ENCODE results near the gene SNX8. TPM values are rescaled to one million over a fixed set of nuclear protein-coding genes. Genes with fewer than 3 reads are reported as not detected.

The SNX8 gene
- total RNA-seq, 1 donor from 2014 or later: 15.6 TPM

DNA sequence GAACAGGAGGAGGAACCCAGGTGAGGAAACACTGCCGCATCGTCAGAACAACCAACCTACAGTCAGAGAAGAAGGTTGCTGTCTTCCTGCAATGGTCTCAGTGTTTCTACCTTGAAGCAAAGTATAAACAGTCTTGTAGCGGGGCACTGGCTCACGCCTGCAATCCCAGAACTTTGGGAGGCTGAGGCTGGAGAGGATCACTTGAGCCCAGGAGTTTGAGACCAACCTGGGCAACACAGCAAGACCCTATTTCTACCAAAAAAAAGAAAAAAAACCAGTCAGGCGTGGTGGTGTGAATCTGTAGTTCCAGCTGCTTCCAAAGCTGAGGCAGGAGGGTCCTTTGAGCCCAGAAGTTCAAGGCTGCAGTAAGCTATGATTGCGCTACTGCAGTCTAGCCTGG lies 23.4 kb downstream of the SNX8 start:
- TF ChIP-seq, protein P1, sequence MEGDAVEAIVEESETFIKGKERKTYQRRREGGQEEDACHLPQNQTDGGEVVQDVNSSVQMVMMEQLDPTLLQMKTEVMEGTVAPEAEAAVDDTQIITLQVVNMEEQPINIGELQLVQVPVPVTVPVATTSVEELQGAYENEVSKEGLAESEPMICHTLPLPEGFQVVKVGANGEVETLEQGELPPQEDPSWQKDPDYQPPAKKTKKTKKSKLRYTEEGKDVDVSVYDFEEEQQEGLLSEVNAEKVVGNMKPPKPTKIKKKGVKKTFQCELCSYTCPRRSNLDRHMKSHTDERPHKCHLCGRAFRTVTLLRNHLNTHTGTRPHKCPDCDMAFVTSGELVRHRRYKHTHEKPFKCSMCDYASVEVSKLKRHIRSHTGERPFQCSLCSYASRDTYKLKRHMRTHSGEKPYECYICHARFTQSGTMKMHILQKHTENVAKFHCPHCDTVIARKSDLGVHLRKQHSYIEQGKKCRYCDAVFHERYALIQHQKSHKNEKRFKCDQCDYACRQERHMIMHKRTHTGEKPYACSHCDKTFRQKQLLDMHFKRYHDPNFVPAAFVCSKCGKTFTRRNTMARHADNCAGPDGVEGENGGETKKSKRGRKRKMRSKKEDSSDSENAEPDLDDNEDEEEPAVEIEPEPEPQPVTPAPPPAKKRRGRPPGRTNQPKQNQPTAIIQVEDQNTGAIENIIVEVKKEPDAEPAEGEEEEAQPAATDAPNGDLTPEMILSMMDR (IDR thresholded peaks at IDR 0.05; ENCODE audit: unreplicated experiment): no peak
- H3K27ac Mint-ChIP-seq: no peak overlapping the region
- no peak for DNase-seq (ENCODE audit: low spot score, unreplicated experiment)
- H3K36me3 Mint-ChIP-seq (ENCODE audit: insufficient read depth): no peaks in the 10 kb centered on the region
- peaks cover 1% of the 10 kb centered on the region for H3K4me1 Mint-ChIP-seq (ENCODE audit: low read depth)
- H3K27me3 Mint-ChIP-seq: no peaks in the 10 kb centered on the region
- no peak overlapping the region for H3K4me3 Mint-ChIP-seq (ENCODE audit: low read depth)
- H3K9me3 Mint-ChIP-seq (ENCODE audit: low read depth): no peaks in the 10 kb centered on the region

DNA sequence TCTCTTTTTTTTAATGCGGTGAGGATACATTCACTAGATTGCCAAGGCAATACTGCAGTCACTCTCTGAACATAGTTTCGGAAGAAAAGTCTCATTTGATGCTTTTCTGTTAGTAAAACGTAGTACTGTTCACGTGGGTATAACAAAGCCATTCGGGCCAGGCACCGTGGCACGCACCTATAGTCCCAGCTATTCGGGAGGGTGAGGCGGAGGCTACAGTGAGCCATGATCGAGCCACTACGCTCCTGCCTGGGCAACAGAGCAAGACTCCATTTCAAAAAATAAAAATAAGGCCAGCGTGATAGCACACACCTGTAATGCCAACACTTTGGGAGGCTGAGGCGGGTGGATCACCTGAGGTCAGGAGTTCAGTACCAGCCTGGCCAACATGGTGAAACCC lies 24.6 kb downstream of the SNX8 start:
- no peak overlapping the region for H3K4me3 Mint-ChIP-seq (ENCODE audit: low read depth)
- H3K27me3 Mint-ChIP-seq: no peaks in the 10 kb centered on the region
- TF ChIP-seq, protein P1 (IDR thresholded peaks at IDR 0.05; ENCODE audit: unreplicated experiment): no peak
- no peaks in the 10 kb centered on the region for H3K9me3 Mint-ChIP-seq (ENCODE audit: low read depth)
- no peaks in the 10 kb centered on the region for H3K4me1 Mint-ChIP-seq (ENCODE audit: low read depth)
- no peaks in the 10 kb centered on the region for H3K36me3 Mint-ChIP-seq (ENCODE audit: insufficient read depth)
- no peak for DNase-seq (ENCODE audit: low spot score, unreplicated experiment)
- H3K27ac Mint-ChIP-seq: no peak overlapping the region

DNA sequence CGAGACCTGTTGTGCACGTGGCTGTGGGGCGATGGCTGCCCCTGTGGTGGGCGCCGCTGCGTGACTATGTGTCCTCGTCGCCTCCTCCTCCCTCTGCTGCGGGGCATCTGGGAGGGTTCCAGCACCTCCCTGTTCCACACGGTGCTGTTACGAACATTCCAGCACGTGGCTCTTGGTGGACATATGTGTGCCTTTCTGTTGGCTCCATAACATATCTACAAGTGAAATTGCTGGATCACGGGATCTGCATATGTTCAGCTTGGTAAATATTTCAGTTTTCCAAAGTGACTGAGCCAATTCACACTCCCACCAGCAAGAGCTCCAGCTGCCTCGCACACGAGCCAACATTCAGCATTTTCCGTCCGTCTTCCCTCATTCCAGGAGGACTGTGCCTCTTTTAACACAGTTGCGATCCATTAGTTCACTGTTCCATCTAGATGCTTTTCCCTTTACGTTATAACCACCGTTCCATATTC lies 25.1 kb downstream of the SNX8 start:
- Mint-ChIP-seq H3K4me1 (ENCODE audit: low read depth) (no peaks in the 10 kb centered on the region), H3K27me3 (no peaks in the 10 kb centered on the region), H3K27ac (no peak overlapping the region), H3K4me3 (ENCODE audit: low read depth) (no peak overlapping the region), H3K36me3 (ENCODE audit: insufficient read depth) (no peaks in the 10 kb centered on the region), H3K9me3 (ENCODE audit: low read depth) (no peaks in the 10 kb centered on the region)
- TF ChIP-seq, protein P1 (IDR thresholded peaks at IDR 0.05; ENCODE audit: unreplicated experiment): no peak
- DNase-seq (ENCODE audit: low spot score, unreplicated experiment): no peak

DNA sequence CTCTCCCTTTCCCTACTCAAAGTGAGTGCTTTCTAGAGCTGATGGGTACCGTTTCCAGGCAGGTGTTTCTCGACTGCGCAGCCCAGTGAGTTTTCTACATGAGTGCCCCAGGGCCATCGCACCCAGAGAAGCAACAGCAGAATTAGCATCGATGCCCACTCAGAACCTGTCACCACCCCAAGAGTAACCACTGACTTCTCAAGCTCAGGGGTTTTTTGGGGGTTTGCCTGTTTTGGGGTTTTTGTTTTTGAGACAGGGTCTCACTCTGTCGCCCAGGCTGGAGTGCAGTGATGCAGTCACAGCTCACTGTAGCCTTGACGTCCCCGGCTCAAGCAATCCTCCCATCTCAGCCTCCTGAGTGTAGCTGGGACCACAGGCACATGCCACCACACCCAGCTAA lies 25.7 kb downstream of the SNX8 start:
- no peak overlapping the region for H3K4me3 Mint-ChIP-seq (ENCODE audit: low read depth)

DNA sequence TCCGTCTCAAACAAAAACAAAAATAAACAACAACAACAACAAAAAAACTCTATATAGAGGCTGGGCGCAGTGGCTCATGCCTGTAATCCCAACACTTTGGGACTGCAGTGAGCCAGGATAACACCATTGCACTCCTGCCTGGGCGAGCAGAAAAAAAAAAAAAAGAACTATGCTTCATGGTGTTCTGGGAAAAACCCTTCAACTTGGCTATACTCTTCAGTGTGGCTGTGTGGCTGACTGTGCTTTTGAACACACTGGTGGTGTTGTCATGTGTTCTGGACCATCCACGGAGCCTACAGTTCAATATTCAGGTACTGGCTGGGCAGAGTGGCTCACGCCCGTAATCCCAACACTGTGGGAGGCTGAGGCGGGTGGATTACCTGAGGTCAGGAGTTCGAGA lies 26.5 kb downstream of the SNX8 start:
- Mint-ChIP-seq H3K4me1 (ENCODE audit: low read depth) (no peaks in the 10 kb centered on the region), H3K36me3 (ENCODE audit: insufficient read depth) (no peaks in the 10 kb centered on the region), H3K9me3 (ENCODE audit: low read depth) (no peaks in the 10 kb centered on the region), H3K27ac (no peak overlapping the region), H3K4me3 (ENCODE audit: low read depth) (no peak overlapping the region), H3K27me3 (no peaks in the 10 kb centered on the region)
- DNase-seq (ENCODE audit: low spot score, unreplicated experiment): no peak
- TF ChIP-seq, protein P1 (IDR thresholded peaks at IDR 0.05; ENCODE audit: unreplicated experiment): no peak

More for the DNA sequence above, 25.7 kb downstream of the SNX8 start:
- no peak for DNase-seq (ENCODE audit: low spot score, unreplicated experiment)
- TF ChIP-seq, protein P1 (IDR thresholded peaks at IDR 0.05; ENCODE audit: unreplicated experiment): no peak
- no peaks in the 10 kb centered on the region for H3K9me3 Mint-ChIP-seq (ENCODE audit: low read depth)
- H3K4me1 Mint-ChIP-seq (ENCODE audit: low read depth): no peaks in the 10 kb centered on the region
- no peaks in the 10 kb centered on the region for H3K27me3 Mint-ChIP-seq
- no peaks in the 10 kb centered on the region for H3K36me3 Mint-ChIP-seq (ENCODE audit: insufficient read depth)
- H3K27ac Mint-ChIP-seq: no peak overlapping the region
